OCI-LY3 (cell line): Measurements from ENCODE around the gene LRRFIP2.

Experiments
- H2AFZ ChIP-seq: fragments of 200-600, 300-600 bp; shearing (Covaris generic); 2 replicates; pipeline ENCODE4 v1.6.0; 2014; ENCODE audit warnings: antibody characterized with exemption, low read depth, low read length
- H3K27ac ChIP-seq: fragments of 200-600, 300-600 bp; sonication (generic); 2 replicates; pipeline ENCODE4 v1.5.1; 2014; ENCODE audit warnings: mild to moderate bottlenecking, low read length, moderate library complexity, mixed read lengths
- H3K27me3 ChIP-seq: fragments of 200-600, 300-600 bp; sonication (generic); 2 replicates; pipeline ENCODE4 v1.6.1; 2014; ENCODE audit warnings: low read depth, low read length, mixed read lengths
- H3K36me3 ChIP-seq: fragments of 200-600, 300-600 bp; sonication (generic); replicated peaks from 2 replicates; pipeline ENCODE3; 2014; ENCODE audit warnings: low read depth, low read length, mixed read lengths
- H3K4me1 ChIP-seq: fragments of 300-600, 200-600 bp; sonication (generic); 2 replicates; pipeline ENCODE4 v1.6.1; 2014; ENCODE audit warnings: low read length, mixed read lengths
- H3K4me2 ChIP-seq: fragments of 200-600, 300-600 bp; sonication (generic); 2 replicates; pipeline ENCODE4 v1.6.1; 2014; ENCODE audit warnings: low read length, mixed read lengths
- H3K4me3 ChIP-seq: fragments of 300-600, 200-600 bp; sonication (generic); 2 replicates; pipeline ENCODE4 v1.5.1; 2014; ENCODE audit warnings: antibody characterized with exemption, mild to moderate bottlenecking, low read length, moderate library complexity
- H3K79me2 ChIP-seq: fragments of 300-600, 200-600 bp; shearing (Covaris generic); 2 replicates; pipeline ENCODE4 v1.6.1; 2014; ENCODE audit warnings: mild to moderate bottlenecking, low read length, mixed read lengths
- H3K9ac ChIP-seq: fragments of 300-600, 200-600 bp; shearing (Covaris generic); 2 replicates; pipeline ENCODE4 v1.6.0; 2014; ENCODE audit warnings: mild to moderate bottlenecking, low read length, moderate library complexity
- H3K9me3 ChIP-seq: fragments of 200-600, 300-600 bp; shearing (Covaris generic); 2 replicates; pipeline ENCODE4 v1.6.1; 2014; ENCODE audit warnings: low read length, mixed read lengths; ENCODE audit not compliant: insufficient read depth
- H4K20me1 ChIP-seq: fragments of 200-600, 300-600 bp; sonication (generic); 2 replicates; pipeline ENCODE4 v1.6.1; 2016; ENCODE audit warnings: low read length, mixed read lengths; ENCODE audit not compliant: insufficient read depth
- EZH2phosphoT487 ChIP-seq: fragments of 200-600 bp; shearing (Covaris generic); IDR thresholded peaks from 2 replicates; pipeline ENCODE4 v1.6.1; 2018; ENCODE audit warnings: antibody characterized with exemption, mixed run types, low read depth
- TF ChIP-seq, protein P1 (sequence below): fragments of 200-600, 300-600 bp; sonication (generic); IDR thresholded peaks from 2 replicates; pipeline ENCODE4 v1.5.1; 2014; ENCODE audit warnings: antibody characterized with exemption, low read length, low read depth

Gene LRRFIP2

GRCh38 chr3:37197810-37198371 lies 23.5 kb upstream of the LRRFIP2 start:
- Histone ChIP-seq H3K36me3 (no peaks in the 10 kb centered on the region), H3K27ac (no peak overlapping the region), H3K4me1 (no peaks in the 10 kb centered on the region), H3K79me2 (no peaks in the 10 kb centered on the region), H2AFZ (no peak overlapping the region), H3K9me3 (no peaks in the 10 kb centered on the region), H3K4me3 (no peak overlapping the region), H3K4me2 (no peak overlapping the region), H4K20me1 (no peaks in the 10 kb centered on the region), H3K9ac (no peak overlapping the region), H3K27me3 (no peaks in the 10 kb centered on the region)
- TF ChIP-seq, protein P1, sequence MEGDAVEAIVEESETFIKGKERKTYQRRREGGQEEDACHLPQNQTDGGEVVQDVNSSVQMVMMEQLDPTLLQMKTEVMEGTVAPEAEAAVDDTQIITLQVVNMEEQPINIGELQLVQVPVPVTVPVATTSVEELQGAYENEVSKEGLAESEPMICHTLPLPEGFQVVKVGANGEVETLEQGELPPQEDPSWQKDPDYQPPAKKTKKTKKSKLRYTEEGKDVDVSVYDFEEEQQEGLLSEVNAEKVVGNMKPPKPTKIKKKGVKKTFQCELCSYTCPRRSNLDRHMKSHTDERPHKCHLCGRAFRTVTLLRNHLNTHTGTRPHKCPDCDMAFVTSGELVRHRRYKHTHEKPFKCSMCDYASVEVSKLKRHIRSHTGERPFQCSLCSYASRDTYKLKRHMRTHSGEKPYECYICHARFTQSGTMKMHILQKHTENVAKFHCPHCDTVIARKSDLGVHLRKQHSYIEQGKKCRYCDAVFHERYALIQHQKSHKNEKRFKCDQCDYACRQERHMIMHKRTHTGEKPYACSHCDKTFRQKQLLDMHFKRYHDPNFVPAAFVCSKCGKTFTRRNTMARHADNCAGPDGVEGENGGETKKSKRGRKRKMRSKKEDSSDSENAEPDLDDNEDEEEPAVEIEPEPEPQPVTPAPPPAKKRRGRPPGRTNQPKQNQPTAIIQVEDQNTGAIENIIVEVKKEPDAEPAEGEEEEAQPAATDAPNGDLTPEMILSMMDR, result no peak
- TF ChIP-seq EZH2phosphoT487, result no peak

- Histone ChIP-seq H3K27me3 (no peaks in the 10 kb centered on the region), H3K27ac (no peak overlapping the region), H2AFZ (no peak overlapping the region), H3K36me3 (no peaks in the 10 kb centered on the region), H3K4me2 (no peak overlapping the region), H3K4me1 (no peaks in the 10 kb centered on the region), H3K79me2 (no peaks in the 10 kb centered on the region), H3K9me3 (no peaks in the 10 kb centered on the region), H4K20me1 (no peaks in the 10 kb centered on the region), H3K9ac (no peak overlapping the region), H3K4me3 (no peak overlapping the region)
- TF ChIP-seq, protein P1, result no peak
- TF ChIP-seq EZH2phosphoT487, result no peak
Observed at GRCh38 chr3:37194533-37194932, 20.2 kb upstream of the LRRFIP2 start.

DNA sequence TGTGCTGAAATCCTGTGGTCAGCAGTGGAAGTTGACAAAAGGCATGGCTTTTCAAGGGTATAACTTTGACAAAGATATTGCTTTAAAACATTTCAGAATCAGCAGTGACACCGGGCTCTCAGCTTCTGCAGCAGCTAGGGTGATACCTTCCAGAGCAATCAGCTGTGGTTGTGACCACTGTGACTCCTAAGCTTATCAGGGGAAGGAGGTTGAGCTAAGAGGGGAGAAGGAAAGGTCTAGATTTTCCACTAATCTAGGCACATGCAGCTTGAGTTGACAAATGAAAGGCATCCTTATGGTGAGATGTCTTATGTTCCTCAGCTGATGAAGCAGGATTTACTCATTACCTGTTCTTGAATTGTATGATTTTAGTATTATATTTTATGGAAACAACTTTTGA lies 16.3 kb upstream of the LRRFIP2 start:
- H3K4me1 ChIP-seq, result no peaks in the 10 kb centered on the region
- H3K36me3 ChIP-seq, result no peaks in the 10 kb centered on the region
- no peak overlapping the region for H3K4me2 ChIP-seq
- H3K4me3 ChIP-seq, result no peak overlapping the region
- no peaks in the 10 kb centered on the region for H3K79me2 ChIP-seq
- no peak overlapping the region for H2AFZ ChIP-seq
- no peak for TF ChIP-seq EZH2phosphoT487
- TF ChIP-seq, protein P1, result no peak
- no peaks in the 10 kb centered on the region for H4K20me1 ChIP-seq
- no peaks in the 10 kb centered on the region for H3K9me3 ChIP-seq
- H3K27me3 ChIP-seq, result no peaks in the 10 kb centered on the region
- H3K9ac ChIP-seq, result no peak overlapping the region
- no peak overlapping the region for H3K27ac ChIP-seq

DNA sequence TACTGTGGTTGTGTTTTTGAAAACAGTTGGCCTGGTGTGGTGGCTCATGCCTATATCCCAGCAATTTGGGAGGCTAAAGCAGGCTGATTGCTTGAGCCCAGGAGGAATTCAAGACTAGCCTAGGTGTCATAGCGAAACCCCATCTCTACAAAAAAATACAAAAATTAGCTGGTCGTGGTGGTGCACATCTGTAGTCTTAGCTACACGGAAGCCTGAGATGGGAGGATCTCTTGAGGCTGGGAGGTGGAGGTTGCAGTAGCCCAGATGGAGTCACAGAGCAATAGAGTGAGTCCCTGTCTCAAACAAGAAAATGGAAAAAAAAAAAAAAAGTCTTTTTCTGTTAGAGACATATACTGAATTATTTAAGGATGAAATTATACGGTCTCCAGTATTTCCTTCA lies 14.7 kb upstream of the LRRFIP2 start:
- Histone ChIP-seq H3K4me1 (no peaks in the 10 kb centered on the region), H3K27ac (no peak overlapping the region), H3K9ac (no peak overlapping the region), H3K27me3 (no peaks in the 10 kb centered on the region), H2AFZ (no peak overlapping the region), H3K4me3 (no peak overlapping the region), H3K4me2 (no peak overlapping the region), H3K79me2 (no peaks in the 10 kb centered on the region), H4K20me1 (no peaks in the 10 kb centered on the region), H3K9me3 (no peaks in the 10 kb centered on the region), H3K36me3 (no peaks in the 10 kb centered on the region)
- TF ChIP-seq, protein P1, result no peak
- TF ChIP-seq EZH2phosphoT487, result no peak
